Stimulated activated CD8-positive, alpha-beta memory T cell treated with anti-CD3 and anti-CD28 coated beads, Interleukin-4, amount 100 ng/mL, for 1 hour (primary cell): Measurements from ENCODE around the gene TAF10.

Source experiments
- DNase-seq, 2 donors: peaks; one replicate each; pipeline ENCODE4 v3.0.0-alpha.2; 2020; ENCODE audit warnings: low read depth in 2 of 2, low spot score in 1 of 2

The TAF10 gene

GRCh38 chr11:6612213-6613041 is at the start of gene TAF10:
TSS of gene TAF10 (minus strand) at chr11:6612216. CDS start at chr11:6612189, 27 bp downstream.
- DNase-seq, result peak; percentile 80 to 89

GRCh38 chr11:6660712-6661111 is 48.7 kb upstream of the TAF10 start:
- no peak for DNase-seq

- no peak for DNase-seq
Measured at GRCh38 chr11:6658647-6659046, 46.6 kb upstream of the TAF10 start.

- DNase-seq, result no peak
Measured at GRCh38 chr11:6657346-6657745, 45.3 kb upstream of the TAF10 start.

- DNase-seq, result no peak
Measured at GRCh38 chr11:6656936-6657335, 44.9 kb upstream of the TAF10 start.

GRCh38 chr11:6656584-6656915 is 44.5 kb upstream of the TAF10 start:
- no peak for DNase-seq

- DNase-seq, result no peak
Measured at GRCh38 chr11:6655790-6656583, 44.0 kb upstream of the TAF10 start, which contains the start of gene DCHS1. TSS of gene DCHS1 (minus strand) at chr11:6655809. CDS start at chr11:6641613, 14,196 bp downstream.

GRCh38 chr11:6655020-6655789 is 43.2 kb upstream of the TAF10 start:
- no peak for DNase-seq

GRCh38 chr11:6654281-6655019 is 42.4 kb upstream of the TAF10 start:
- no peak for DNase-seq

GRCh38 chr11:6653656-6654055 is 41.6 kb upstream of the TAF10 start:
- no peak for DNase-seq

GRCh38 chr11:6653097-6653496 is 41.1 kb upstream of the TAF10 start:
- no peak for DNase-seq

GRCh38 chr11:6652182-6652581 is 40.2 kb upstream of the TAF10 start:
- DNase-seq, result no peak

GRCh38 chr11:6650980-6651379 is 39.0 kb upstream of the TAF10 start:
- DNase-seq, result no peak

GRCh38 chr11:6650104-6650503 is 38.1 kb upstream of the TAF10 start:
- no peak for DNase-seq

GRCh38 chr11:6648501-6648900 is 36.5 kb upstream of the TAF10 start:
- DNase-seq, result no peak

GRCh38 chr11:6647836-6648235 is 35.8 kb upstream of the TAF10 start:
- no peak for DNase-seq

- DNase-seq, result no peak
Measured at GRCh38 chr11:6646918-6647679, 35.1 kb upstream of the TAF10 start.

GRCh38 chr11:6646576-6646917 is 34.5 kb upstream of the TAF10 start:
- no peak for DNase-seq

GRCh38 chr11:6646071-6646470 is 34.1 kb upstream of the TAF10 start:
- no peak for DNase-seq

GRCh38 chr11:6642957-6643356 is 30.9 kb upstream of the TAF10 start:
- DNase-seq, result no peak
